HL-60/S4 treated with phorbol 12-myristate 13-acetate at 8.2 ng/mL for 4 days and 3 days (cell line): ENCODE measurements around the gene IMPG1.

Source experiments
- in situ Hi-C: fragments of 300-500 bp; cut with MboI; formaldehyde crosslinking; loops from 2 replicates; pipeline ENCODE4 v1.15.0; 2022; ENCODE audit warnings: low sequenced_read_pairs

Gene IMPG1

DNA sequence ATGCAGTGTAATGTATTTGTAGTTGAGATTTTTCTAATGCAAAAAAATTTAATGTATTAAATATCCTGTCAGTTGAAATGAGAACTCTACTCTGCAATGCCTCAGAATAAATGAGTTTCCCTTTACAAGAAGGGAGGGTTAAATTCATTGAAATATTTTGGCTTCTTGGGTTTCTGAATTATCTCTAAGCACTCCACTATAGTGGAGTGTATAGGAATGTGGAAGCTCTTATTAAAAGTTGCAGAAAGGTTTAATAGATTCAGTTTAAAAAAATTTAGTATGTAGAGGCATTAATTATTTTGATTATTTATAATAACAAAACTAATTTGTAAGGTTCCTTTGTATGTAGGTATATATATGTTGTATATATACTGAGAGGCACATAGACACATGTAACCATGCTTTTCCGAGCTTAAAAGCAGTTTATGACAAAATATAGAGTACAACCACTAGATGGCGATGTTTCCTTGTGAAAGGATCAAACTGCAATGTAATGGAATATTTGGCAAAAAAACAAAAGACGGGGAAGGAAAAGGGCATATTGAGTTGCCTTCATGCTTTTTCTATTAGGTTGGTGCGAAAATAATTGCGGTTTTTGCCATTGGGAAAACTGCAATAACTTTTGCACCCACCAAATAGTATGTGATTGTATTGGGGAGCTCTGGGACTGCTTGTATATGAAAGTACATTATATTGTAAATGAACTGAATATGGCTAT lies 179.2 kb downstream of the IMPG1 start:
- in situ Hi-C loops, result no loop called here

DNA sequence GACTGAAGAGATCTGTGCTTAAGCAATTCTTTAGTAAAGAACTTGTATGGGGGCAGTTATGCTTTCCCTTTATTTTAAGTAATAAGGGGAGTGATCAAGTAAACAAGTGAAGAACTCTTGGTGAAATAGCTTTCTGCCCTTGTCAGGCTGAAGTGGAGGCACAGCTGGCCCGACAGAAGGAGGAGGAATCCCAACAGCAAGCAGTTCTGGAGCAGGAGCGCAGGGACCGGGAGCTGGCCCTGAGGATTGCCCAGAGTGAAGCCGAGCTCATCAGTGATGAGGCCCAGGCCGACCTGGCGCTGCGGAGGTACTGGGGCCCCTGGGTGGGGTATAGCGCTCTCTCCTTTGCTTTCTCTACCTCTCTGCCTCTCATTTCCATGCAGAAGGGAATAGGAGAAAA lies 180.1 kb downstream of the IMPG1 start:
- in situ Hi-C loops, result no loop called here

- in situ Hi-C loops, result no loop called here
Measured at GRCh38 chr6:75884822-75885221, 187.6 kb downstream of the IMPG1 start.

DNA sequence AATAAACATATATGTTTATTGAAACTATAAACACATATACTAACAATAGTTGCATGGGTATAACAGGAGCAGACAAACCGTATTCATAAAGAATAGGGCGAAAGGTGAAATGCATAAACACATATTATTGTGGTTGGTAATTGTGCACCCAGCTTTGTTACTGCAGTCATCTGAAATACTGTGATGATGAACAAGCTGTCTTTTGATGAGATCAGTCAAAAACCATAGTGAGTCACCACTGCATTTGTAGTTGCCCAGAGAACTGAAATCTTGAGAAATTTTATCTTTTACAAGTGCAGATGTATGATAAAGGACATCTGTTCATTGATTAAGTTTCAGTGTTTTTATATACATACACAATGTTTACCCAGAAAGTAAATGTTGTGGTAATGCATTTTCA lies 189.7 kb downstream of the IMPG1 start:
- in situ Hi-C loops, result no loop called here

GRCh38 chr6:75880305-75880704 lies 192.2 kb downstream of the IMPG1 start:
- in situ Hi-C loops, result no loop called here

- in situ Hi-C loops, result no loop called here
Measured at GRCh38 chr6:75876152-75876551, 196.3 kb downstream of the IMPG1 start.

GRCh38 chr6:75874224-75874623 lies 198.2 kb downstream of the IMPG1 start:
- in situ Hi-C loops, result no loop called here
